SHP77 treated with DMSO at 0.1 percent for 48 hours (cell line): ENCODE results near the gene LPIN2.
A peak's percentile ranks its signal among the peaks of the same experiment; 100 is the strongest.
"Not testable (repeated sequence)": the region's sequence is repeated elsewhere in the genome, so short reads cannot be mapped to it uniquely, and the experiment has no call there.

Experiments
- DNase-seq: peaks from one replicate; lab custom pipeline; 2025; lab: John Stamatoyannopoulos, UW

The LPIN2 gene, protein sequence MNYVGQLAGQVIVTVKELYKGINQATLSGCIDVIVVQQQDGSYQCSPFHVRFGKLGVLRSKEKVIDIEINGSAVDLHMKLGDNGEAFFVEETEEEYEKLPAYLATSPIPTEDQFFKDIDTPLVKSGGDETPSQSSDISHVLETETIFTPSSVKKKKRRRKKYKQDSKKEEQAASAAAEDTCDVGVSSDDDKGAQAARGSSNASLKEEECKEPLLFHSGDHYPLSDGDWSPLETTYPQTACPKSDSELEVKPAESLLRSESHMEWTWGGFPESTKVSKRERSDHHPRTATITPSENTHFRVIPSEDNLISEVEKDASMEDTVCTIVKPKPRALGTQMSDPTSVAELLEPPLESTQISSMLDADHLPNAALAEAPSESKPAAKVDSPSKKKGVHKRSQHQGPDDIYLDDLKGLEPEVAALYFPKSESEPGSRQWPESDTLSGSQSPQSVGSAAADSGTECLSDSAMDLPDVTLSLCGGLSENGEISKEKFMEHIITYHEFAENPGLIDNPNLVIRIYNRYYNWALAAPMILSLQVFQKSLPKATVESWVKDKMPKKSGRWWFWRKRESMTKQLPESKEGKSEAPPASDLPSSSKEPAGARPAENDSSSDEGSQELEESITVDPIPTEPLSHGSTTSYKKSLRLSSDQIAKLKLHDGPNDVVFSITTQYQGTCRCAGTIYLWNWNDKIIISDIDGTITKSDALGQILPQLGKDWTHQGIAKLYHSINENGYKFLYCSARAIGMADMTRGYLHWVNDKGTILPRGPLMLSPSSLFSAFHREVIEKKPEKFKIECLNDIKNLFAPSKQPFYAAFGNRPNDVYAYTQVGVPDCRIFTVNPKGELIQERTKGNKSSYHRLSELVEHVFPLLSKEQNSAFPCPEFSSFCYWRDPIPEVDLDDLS

DNA sequence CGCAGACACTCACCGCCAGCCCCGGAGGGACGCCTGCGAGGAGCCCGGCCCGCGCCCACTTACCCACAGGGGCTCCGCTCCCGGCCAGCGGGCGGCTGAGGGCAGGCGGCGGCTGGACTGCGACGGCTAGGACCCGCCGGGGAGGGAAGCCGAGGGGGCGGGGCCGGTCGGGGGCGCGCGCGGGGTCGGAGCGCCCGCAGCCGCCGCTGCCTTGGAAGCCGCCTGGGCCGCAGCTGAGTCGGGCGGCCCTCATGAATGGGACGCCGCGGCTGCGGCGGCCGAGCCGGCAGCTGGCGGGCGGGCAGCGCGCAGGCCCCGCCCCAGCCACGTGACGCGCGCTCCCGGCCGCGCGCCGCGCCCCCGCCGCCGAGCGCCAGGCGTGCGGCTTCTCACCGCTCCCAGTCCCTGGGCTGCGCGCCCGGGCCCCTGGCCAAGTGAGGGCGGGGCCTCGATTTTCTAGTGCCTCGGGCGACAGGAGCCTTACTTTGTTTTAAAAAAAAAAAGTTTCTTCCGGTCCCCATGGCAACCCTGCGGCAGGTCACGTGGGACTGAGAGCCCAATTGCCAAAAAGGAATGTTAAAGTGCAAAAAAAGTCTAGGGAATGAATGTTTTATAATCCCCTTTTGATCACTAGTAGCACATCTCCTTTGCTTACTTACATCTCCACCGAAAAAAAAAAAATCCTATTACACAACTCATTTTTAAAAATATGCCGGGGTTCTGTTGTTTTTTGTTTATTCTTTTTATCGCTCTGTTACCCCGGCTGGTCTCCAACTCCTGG lies at the start of gene LPIN2:
Gene LPIN2, minus strand, starts transcription at position 121 of the 781 bp plus-strand sequence. CDS start 52,304 bp downstream, outside the sequence.
- peak; percentile 83 for DNase-seq

DNA sequence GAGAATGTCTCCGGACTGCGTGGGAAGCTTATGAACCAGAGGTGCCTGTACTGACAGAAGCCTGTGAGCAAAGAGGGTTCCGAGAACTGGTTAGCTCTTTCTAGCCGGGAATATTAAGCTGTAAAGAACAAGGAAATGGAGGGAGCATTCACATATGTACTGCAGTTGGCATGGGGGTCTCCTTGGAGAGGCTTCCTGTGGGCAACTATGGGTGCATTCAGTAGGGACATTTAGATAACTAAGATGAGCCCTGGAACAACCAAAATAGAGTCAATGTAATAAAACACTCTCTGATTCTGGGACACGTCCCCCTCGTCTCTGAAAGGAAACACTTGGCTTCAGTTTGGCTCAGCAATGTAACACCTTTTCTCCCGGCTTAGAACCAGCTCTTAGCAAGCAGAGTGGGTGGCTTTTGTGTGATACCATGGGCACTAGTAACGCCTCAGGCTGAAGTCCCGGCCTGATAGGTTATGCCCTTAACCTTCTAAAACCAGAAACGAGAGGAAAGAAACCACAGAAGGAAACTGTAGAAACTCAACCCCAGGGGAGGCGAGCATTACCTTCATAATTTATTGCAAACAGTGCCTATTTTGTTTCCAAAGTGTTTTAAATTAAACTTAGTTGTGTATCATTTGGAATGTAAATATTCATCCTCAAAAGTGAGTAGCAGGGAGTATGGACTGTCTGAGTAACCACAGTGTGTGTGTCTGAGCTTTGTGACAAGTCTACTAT lies 48.8 kb upstream of the LPIN2 start:
- DNase-seq: no peak

DNA sequence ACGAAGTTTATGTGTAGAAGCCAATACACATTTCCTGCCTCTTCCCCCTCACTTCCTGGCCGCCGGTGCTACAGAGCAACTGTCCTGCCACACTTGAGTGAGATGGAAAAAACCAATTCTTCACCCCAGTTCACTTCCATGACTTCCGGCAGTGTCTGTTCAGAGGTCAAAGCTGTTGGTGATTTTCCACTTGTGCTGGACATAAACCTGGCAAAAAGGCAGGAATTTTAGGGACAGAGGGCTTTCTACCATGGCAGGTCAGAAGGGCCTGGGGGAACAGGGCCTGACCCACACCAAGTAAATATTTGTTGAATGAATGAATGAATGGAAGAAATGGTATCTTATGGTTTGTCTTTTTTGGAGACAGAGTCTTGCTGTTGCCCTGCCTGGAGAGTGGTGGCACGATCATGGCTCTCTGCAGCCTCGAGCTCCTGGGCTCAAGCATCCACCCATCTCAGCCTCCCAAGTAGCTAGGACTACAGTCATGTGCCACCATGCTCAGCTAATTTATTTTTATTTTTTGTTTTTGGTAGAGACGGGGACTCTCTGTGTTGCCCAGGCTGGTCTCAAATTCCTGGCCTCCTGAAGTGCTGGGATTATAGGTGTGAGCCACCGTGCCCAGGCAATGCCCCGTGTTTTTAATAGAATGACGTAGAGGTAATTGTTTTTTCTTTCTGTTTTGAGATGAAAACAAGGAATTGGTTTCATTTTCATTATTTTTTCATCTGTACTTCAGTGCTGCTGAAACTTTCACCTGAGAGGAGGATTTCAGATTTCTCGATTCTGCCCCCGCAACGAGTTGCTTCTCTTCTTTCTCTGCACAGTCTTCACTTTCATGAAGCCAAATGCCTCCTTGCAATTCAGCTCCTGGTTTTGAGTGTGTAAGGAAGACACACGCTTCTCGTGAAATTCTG lies 48.0 kb upstream of the LPIN2 start:
- no peak for DNase-seq

DNA sequence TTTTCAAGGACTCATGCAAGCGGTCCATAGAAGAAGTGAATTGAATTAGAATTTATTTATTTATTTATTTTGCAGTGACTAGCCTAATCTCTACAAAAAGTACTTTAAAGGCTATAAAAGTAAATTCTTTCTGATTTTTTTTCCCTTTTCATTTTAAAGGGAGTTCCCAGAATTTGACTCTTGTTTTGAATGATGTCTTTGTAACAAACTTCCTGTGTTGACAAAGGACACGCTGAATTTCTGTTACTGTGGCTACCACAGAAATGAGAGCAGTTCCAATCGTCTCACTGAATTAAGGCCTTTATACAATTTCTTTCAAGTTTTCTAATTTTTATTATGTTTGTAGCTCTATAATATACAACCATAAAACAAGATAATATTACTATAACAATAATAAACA lies 46.3 kb upstream of the LPIN2 start:
- DNase-seq: no peak

DNA sequence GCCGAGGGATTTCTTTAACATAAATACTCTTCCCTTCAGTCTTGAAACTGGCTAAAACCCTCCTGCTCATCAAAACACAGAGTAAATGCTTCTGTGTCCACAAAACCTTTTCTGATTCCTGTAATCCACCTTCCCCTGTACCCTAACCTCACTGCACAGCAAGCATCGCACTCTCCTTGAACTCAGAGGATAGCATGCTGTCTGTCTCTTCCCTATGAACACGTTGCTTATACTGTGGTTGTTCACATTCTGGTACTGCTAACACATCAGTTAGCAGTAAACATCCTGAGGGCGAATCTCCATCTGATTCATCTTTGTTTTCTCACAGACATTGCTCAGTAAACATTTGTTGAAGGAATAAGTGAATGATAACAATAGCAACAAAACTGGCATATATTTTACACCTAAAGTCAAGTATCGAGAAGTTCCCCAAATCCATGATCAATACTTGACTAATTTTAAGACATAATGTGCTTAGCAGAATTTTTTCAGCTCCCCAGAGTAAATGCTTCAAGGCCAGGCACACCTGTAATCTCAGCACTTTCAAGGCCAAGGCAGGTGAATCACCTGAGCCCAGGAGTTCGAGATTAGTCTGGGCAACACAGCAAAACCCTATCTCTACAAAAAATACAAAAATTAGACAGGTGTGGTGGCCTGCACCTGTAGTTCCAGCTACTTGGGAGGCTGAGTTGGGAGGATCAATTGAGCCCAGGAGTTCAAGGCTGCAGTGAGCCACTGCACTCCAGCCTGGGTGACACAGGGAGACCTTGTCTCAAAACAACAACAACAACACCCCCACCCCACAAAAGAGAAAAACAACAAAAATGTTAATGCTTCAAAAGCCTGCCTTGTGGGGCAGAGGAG lies 45.6 kb upstream of the LPIN2 start:
- no peak for DNase-seq

DNA sequence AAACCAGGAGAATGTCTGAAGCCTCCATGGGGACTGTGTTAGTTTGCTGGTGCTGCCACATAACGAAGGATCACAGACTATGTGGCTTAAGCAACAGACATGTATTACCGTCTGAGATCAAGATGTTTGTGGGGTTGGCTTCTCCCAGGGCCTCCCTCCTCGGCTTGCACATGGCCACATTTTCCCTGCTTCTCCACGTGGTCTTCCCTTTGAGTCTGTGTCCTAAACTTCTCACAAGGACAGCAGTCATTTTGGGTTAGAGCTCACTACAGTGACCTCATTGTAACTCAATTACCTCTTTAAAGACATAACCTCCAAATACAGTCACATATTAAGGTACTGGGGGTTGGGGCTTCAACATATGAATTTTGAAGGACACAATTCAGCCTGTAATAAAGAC lies 44.6 kb upstream of the LPIN2 start:
- DNase-seq: no peak

DNA sequence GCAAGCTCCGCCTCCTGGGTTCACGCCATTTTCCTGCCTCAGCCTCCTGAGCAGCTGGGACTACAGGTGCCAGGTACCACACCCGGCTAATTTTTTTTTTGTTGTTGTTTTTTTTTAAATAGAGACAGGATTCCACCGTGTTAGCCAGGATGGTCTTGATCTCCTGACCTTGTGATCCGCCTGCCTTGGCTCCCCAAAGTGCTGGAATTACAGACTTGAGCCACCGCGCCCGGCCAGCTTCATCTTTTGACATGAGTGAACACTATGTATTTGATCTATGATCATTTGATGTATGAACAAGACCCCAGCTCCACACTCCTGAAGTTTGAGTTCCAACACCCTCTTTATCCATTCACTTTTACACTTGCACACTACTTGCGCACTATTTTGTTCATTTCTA lies 43.4 kb upstream of the LPIN2 start:
- DNase-seq: no peak

DNA sequence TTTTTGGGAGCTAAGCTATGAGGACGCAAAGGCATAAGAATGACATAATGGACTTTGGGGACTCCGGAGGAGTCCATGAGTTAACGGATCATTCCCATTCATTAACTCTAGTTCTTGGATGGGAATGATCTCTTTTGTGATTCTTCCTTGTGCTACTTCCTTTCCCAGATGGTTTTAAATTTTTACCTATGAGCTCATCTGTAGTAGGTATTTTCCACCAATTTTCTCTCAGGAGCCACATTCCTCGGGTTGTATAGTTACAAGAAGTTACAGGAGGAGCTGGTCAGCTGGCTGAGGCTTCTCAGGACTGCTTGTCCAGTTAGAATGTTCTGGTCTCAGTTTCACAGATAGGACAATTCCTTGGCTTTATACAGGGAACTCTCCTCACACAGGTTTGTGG lies 42.9 kb upstream of the LPIN2 start:
- DNase-seq: no peak

DNA sequence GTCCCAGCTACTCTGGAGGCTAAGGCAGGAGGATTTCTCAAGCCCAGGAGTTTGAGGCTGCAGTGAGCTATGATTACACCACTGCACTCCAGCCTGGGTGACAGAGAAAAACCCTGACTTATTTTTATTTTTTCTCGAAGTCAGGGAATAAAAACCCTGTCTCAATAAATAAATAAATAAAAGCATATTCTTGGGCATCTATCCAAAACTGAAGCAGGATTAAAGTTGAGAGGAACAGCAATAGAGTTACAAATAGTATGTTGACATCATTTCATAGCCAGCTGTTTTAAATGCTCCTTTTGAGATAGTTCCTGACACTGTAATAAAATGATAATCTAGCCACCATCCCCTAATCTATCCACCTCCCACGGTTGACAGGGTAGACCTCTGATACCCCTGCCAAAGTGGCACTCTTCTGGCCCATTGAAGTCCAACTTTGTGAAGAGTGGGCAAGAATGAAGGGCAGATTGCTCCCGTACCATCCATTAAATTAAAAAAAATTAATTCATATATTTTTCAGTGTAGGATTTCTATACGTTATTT lies 42.3 kb upstream of the LPIN2 start:
- no peak for DNase-seq

DNA sequence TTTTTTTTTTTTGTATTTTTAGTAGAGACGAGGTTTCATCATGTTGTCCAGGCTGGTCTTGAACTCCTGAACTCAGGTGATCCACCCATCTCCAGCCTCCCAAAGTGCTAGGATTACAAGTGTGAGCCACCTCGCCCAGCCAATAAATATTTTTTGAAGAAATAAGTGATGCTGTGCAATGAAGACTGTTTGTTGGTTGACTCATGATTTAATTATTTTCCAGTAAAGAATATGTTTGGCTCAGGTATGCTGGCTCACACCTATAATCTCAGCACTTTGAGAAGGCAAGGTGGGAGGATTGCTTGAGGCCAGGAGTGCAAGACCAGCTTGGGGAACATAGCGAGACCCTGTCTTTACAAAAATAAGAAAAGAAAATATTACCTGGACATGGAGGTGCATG lies 41.8 kb upstream of the LPIN2 start:
- DNase-seq: no peak

DNA sequence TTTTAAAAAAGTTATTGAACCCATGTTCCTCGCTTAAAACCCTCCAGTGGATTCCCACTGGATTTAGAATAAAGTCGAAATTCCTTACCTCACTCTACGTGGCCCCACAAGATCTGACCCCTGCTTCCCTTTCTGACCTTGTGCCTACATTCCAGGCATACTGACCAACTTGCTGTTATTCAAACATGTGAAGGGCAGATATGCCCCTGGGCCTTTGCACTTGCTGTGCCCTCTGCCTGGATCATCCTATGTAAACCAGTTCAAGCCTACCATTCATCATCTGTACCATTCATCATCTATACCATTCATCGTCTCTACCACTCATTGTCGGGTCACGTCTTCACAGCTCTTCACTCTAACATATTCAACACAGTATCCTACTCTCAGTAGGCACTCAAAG lies 41.3 kb upstream of the LPIN2 start:
- no peak for DNase-seq

DNA sequence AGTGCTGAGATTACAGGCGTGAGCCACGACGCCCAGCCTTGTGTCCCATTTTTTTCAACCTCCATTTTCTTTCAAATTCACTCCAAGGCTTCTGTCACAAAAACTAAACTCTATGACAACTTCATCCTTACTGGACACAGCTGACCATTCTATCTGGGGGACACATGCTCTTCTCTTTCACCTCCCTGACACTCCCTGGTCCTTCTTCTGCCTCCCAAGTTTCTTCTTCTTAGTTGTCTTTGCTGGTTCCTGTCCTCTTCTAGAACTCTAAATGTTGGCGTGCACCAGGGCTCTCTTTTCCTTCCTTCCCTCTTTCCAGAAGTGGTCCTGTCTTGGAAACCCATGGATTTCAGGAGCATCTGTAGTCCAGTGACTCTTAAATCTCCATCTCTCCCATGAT lies 40.1 kb upstream of the LPIN2 start:
- no peak for DNase-seq

DNA sequence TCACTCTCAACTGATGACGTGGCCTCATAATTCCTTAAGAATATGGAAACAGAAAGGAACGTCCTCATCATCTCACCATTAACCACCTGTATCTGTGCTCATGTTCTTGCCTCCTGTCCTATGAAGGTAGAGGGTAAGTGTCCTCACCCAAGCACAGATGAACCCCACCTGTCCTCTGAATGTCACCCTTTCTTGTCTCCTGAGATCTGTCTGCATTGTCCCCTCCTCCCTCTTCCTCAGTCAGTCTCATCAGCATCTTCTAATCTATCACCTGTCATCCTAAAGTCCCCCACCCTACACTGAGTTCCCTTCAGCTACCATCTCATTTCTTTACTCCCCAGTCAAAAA lies 39.4 kb upstream of the LPIN2 start:
- no peak for DNase-seq

DNA sequence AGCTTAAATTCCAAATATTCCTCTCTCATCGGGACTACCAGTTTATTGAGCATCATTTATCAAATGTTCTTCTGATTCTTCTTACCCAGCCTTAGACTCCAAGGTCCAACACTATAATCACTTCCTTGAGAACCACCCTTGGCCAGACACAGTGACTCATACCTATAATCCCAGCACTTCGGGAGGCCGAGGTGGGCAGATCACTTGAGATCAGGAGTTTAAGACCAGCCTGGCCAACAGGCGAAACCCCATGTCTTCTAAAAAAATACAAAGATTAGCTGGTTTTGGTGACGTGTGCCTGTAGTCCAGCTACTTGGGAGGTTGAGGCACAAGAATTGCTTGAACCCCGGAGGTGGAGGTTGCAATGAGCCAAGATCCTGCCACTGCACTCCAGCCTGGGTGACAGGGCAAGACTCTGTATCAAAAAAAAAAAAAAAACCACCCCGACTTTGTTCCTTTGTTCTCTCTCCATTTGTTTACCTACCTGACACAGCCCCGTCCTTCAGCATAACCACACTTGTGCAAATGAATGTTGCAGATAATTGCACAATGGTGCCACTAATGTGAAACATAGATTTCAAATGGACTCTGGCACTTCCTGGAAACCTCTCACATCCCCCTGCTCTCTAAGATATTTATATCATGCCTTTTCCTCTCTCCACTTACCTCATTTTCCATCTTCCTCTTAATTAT lies 38.9 kb upstream of the LPIN2 start:
- DNase-seq: no peak

DNA sequence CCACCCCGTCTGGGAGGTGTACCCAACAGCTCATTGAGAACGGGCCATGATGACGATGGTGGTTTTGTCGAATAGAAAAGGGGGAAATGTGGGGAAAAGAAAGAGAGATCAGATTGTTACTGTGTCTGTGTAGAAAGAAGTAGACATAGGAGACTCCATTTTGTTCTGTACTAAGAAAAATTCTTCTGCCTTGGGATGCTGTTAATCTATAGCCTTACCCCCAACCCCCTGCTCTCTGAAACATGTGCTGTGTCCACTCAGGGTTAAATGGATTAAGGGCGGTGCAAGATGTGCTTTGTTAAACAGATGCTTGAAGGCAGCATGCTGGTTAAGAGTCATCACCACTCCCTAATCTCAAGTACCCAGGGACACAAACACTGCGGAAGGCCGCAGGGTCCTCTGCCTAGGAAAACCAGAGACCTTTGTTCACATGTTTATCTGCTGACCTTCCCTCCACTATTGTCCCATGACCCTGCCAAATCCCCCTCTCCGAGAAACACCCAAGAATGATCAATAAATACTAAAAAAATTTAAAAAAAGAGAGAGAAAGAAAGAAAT lies 37.0 kb upstream of the LPIN2 start:
- DNase-seq: not testable (repeated sequence)

DNA sequence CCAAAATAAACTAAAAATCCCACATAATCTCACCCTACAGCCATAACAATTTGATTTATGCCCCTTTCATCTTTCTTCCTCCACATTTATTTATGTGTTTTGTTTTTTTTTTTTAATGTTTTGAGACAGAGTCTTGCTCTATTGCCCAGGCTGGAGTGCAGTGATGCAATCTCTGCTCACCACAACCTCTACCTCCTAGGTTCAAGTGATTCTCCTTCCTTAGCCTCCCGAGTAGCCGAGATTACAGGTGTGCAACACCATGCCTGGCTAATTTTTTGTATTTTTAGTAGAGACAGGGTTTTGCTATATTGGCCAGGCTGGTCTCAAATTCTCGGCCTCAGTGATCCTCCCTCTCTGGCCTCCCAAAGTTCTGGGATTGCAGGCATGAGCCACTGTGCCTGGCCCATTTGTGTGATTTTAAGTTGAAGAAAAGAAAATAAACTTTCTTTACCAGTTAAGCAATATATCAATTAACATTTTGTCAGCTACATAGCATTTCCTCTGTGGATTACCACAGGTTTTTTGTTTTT lies 35.9 kb upstream of the LPIN2 start:
- no peak for DNase-seq

DNA sequence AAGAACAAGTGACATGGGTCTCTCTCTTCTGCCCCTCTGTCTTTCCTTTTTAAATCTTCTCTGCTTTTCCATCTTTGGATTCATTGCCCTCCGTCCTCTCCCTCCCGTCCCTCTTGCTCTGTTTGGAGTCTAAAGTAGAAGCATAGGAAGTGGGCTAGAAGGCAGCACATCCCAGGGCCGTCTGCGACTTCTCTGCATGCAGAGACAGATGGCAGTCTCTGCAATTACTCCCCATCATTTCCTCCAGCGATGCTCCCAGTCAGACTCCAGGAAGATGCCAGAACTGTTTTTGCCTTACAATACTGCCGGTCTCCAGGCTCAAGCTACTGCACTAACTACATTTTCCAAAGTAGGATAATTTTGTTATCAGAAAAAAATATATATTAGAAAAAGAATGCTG lies 35.2 kb upstream of the LPIN2 start:
- no peak for DNase-seq

DNA sequence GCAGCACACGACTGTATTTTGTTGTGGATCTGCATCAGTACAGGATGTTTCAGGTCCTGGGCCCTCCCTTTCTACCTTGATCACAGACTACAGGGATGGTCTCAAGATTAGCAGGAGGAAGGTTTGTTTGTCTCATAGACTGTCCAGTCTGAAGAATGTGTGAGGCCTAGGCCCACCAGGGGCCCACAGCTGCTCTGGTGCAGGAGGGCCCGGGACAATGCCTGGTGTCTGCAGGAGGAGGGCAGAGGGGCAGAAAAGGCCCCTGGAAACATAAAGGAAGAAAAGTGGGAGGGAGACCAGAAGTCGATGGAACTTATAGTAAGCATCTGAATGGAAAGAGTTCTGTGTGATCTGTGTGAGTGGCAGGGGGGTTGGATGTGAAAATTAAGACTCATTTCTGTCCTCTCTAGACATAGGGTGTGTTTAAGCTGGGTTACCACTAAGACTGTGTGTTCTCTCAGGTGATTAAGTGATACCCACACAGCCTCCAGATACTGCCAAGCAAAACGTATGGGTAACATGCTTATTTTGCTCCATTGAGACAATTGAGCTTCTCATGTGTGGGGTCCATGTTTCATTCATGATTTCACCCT lies 33.4 kb upstream of the LPIN2 start:
- no peak for DNase-seq
